ENCODE data around the gene GLA. TPM values are rescaled to one million over a fixed set of nuclear protein-coding genes. Genes with fewer than 3 reads are reported as not detected.
A peak's percentile ranks its signal among the peaks of the same experiment; 100 is the strongest.

Gene GLA
- total and polyA plus RNA-seq, 8 donors, result 6.4 to 25.6 (median 17.6) TPM; not detected in 1

GRCh38 chrX:101385795-101386541, 21.8 kb downstream of the GLA start, which contains the start of gene BTK:
BTK (minus strand) TSS chrX:101386191; CDS start chrX:101375284, 10,907 bp downstream.
- Histone ChIP-seq H3K4me3 (peak within 1 kb of the TSS in 1 of 4 donors; percentile 13), H3K9me3 (no peaks in the 10 kb centered on the region), H3K27ac (peak within 1 kb of the TSS in 1 of 5 donors; percentile 46), H3K36me3 (no peaks in the 10 kb centered on the region), H3K4me1 (no peaks in the 10 kb centered on the region), H3K27me3 (no peaks in the 10 kb centered on the region)
- TF ChIP-seq POLR2A (IDR thresholded peaks at IDR 0.05), result no peak
- DNase-seq, result no peak
- intact Hi-C loops (cut with DNase I; ENCODE audit: low total_unique reads), result no loop called here
- 64 to 77% (median 70%) methylated on average over 9 of the region's 9 CpGs for WGBS, 5 donors

GRCh38 chrX:101385026-101385684, 22.6 kb downstream of the GLA start:
- peak overlapping the region in 1 of 5 donors; percentile 46 for H3K27ac ChIP-seq
- peak overlapping the region in 1 of 4 donors; percentile 13 for H3K4me3 ChIP-seq
- intact Hi-C loops (cut with DNase I; ENCODE audit: low total_unique reads), result no loop called here

GRCh38 chrX:101383679-101384205, 24.0 kb downstream of the GLA start:
- peaks cover 0 to 2% (median 0%) of the 10 kb centered on the region in 3 donors for H3K27me3 ChIP-seq
- intact Hi-C loops (cut with DNase I; ENCODE audit: low total_unique reads), result no loop called here
- no peak overlapping the region for H3K27ac ChIP-seq
- no peaks in the 10 kb centered on the region for H3K36me3 ChIP-seq
- H3K4me1 ChIP-seq, result no peaks in the 10 kb centered on the region
- no peaks in the 10 kb centered on the region for H3K9me3 ChIP-seq
- TF ChIP-seq POLR2A (IDR thresholded peaks at IDR 0.05) (no peak), POLR2AphosphoS5 (IDR thresholded peaks at IDR 0.05) (no peak), CTCF (IDR thresholded peaks at IDR 0.05) (no peak), EP300 (IDR thresholded peaks at IDR 0.05) (no peak)
- no peak for DNase-seq
- H3K4me3 ChIP-seq, result no peak overlapping the region
- 58 to 70% (median 64%) methylated on average over 4 of the region's 4 CpGs for WGBS, 5 donors

More at GRCh38 chrX:101385026-101385684, 22.6 kb downstream of the GLA start:
- no peak for DNase-seq
- TF ChIP-seq POLR2AphosphoS5 (IDR thresholded peaks at IDR 0.05) (no peak), EP300 (IDR thresholded peaks at IDR 0.05) (no peak)
- WGBS, 5 donors, result 67 to 85% (median 77%) methylated on average over 5 to 7 of the region's 7 CpGs
- Histone ChIP-seq H3K36me3 (no peaks in the 10 kb centered on the region), H3K27me3 (no peaks in the 10 kb centered on the region), H3K9me3 (no peaks in the 10 kb centered on the region), H3K4me1 (no peaks in the 10 kb centered on the region)

- peaks cover 0 to 2% (median 0%) of the 10 kb centered on the region in 3 donors for H3K27me3 ChIP-seq
- 50 to 79% (median 60%) methylated on average over 1 of the region's 1 CpG for WGBS, 5 donors
- H3K4me1 ChIP-seq, result no peaks in the 10 kb centered on the region
- H3K9me3 ChIP-seq, result no peaks in the 10 kb centered on the region
- no peak overlapping the region for H3K4me3 ChIP-seq
- no peak overlapping the region for H3K27ac ChIP-seq
- TF ChIP-seq POLR2A (IDR thresholded peaks at IDR 0.05), result no peak
- TF ChIP-seq CTCF (IDR thresholded peaks at IDR 0.05), result no peak
- TF ChIP-seq POLR2AphosphoS5 (IDR thresholded peaks at IDR 0.05), result no peak
- TF ChIP-seq EP300 (IDR thresholded peaks at IDR 0.05), result no peak
- DNase-seq, result no peak
- no peaks in the 10 kb centered on the region for H3K36me3 ChIP-seq
- intact Hi-C loops (cut with DNase I; ENCODE audit: low total_unique reads), result no loop called here
Observed at GRCh38 chrX:101377547-101377946, 30.2 kb downstream of the GLA start.

- DNase-seq, result no peak
- WGBS, 5 donors, result 56 to 73% (median 60%) methylated on average over 3 of the region's 3 CpGs
- Histone ChIP-seq H3K27ac (no peak overlapping the region), H3K9me3 (no peaks in the 10 kb centered on the region), H3K36me3 (no peaks in the 10 kb centered on the region), H3K4me1 (no peaks in the 10 kb centered on the region), H3K27me3 (peaks cover 0 to 5% (median 4%) of the 10 kb centered on the region in 3 donors), H3K4me3 (no peak overlapping the region)
- intact Hi-C loops (cut with DNase I; ENCODE audit: low total_unique reads), result no loop called here
- TF ChIP-seq POLR2AphosphoS5 (IDR thresholded peaks at IDR 0.05), result no peak
- no peak for TF ChIP-seq EP300 (IDR thresholded peaks at IDR 0.05)
- no peak for TF ChIP-seq POLR2A (IDR thresholded peaks at IDR 0.05)
- TF ChIP-seq CTCF (IDR thresholded peaks at IDR 0.05), result no peak
Observed at GRCh38 chrX:101370888-101371504, 36.7 kb downstream of the GLA start.

Measured in stomach (tissue), 9 donors.